Measurements from ENCODE around the gene KRTAP9-8.
"Not testable (repeated sequence)": the region's sequence is repeated elsewhere in the genome, so short reads cannot be mapped to it uniquely, and the experiment has no call there.

The KRTAP9-8 gene

GRCh38 chr17:41231731-41232130, 6.1 kb upstream of the KRTAP9-8 start:
- Histone ChIP-seq H3K27ac (ENCODE audit: low read depth, low read length) (no peak overlapping the region), H3K36me3 (ENCODE audit: control insufficient read depth, insufficient read depth, low read length) (no peaks in the 10 kb centered on the region), H3K4me1 (ENCODE audit: control insufficient read depth, insufficient read depth, low read length) (no peaks in the 10 kb centered on the region), H3K27me3 (ENCODE audit: control insufficient read depth, insufficient read depth, low read length) (no peaks in the 10 kb centered on the region), H3K4me3 (ENCODE audit: low read length) (no peak overlapping the region), H3K9ac (ENCODE audit: low read length) (no peak overlapping the region)

GRCh38 chr17:41232399-41233105, 5.2 kb upstream of the KRTAP9-8 start, which contains the start of gene KRTAP9-3:
TSS of gene KRTAP9-3 (plus strand) at chr17:41232449. CDS start at chr17:41232502, 53 bp downstream.
- not testable (repeated sequence) for H3K27me3 ChIP-seq (ENCODE audit: control insufficient read depth, insufficient read depth, low read length); H3K9ac ChIP-seq (ENCODE audit: low read length); H3K4me1 ChIP-seq (ENCODE audit: control insufficient read depth, insufficient read depth, low read length); H3K4me3 ChIP-seq (ENCODE audit: low read length); H3K36me3 ChIP-seq (ENCODE audit: control insufficient read depth, insufficient read depth, low read length); H3K27ac ChIP-seq (ENCODE audit: low read depth, low read length)

- H3K27me3 ChIP-seq (ENCODE audit: control insufficient read depth, insufficient read depth, low read length); H3K4me3 ChIP-seq (ENCODE audit: low read length); H3K36me3 ChIP-seq (ENCODE audit: control insufficient read depth, insufficient read depth, low read length); H3K4me1 ChIP-seq (ENCODE audit: control insufficient read depth, insufficient read depth, low read length); H3K27ac ChIP-seq (ENCODE audit: low read depth, low read length); H3K9ac ChIP-seq (ENCODE audit: low read length): not testable (repeated sequence)
Observed at GRCh38 chr17:41237116-41237515, 683 bp upstream of the KRTAP9-8 start.

- H3K27ac ChIP-seq (ENCODE audit: low read depth, low read length); H3K4me3 ChIP-seq (ENCODE audit: low read length); H3K4me1 ChIP-seq (ENCODE audit: control insufficient read depth, insufficient read depth, low read length); H3K9ac ChIP-seq (ENCODE audit: low read length); H3K27me3 ChIP-seq (ENCODE audit: control insufficient read depth, insufficient read depth, low read length); H3K36me3 ChIP-seq (ENCODE audit: control insufficient read depth, insufficient read depth, low read length): not testable (repeated sequence)
Observed at GRCh38 chr17:41246995-41247787, 9.4 kb downstream of the KRTAP9-8 start.

- H3K36me3 ChIP-seq (ENCODE audit: control insufficient read depth, insufficient read depth, low read length); H3K27me3 ChIP-seq (ENCODE audit: control insufficient read depth, insufficient read depth, low read length); H3K27ac ChIP-seq (ENCODE audit: low read depth, low read length); H3K4me3 ChIP-seq (ENCODE audit: low read length); H3K9ac ChIP-seq (ENCODE audit: low read length); H3K4me1 ChIP-seq (ENCODE audit: control insufficient read depth, insufficient read depth, low read length): not testable (repeated sequence)
Observed at GRCh38 chr17:41249637-41250240, 11.9 kb downstream of the KRTAP9-8 start, which contains the start of gene KRTAP9-4. TSS of gene KRTAP9-4 (plus strand) at chr17:41249687. CDS start at chr17:41249721, 34 bp downstream.

- Histone ChIP-seq H3K4me3 (ENCODE audit: low read length) (no peak overlapping the region), H3K36me3 (ENCODE audit: control insufficient read depth, insufficient read depth, low read length) (no peaks in the 10 kb centered on the region), H3K4me1 (ENCODE audit: control insufficient read depth, insufficient read depth, low read length) (no peaks in the 10 kb centered on the region), H3K27ac (ENCODE audit: low read depth, low read length) (no peak overlapping the region), H3K9ac (ENCODE audit: low read length) (no peak overlapping the region), H3K27me3 (ENCODE audit: control insufficient read depth, insufficient read depth, low read length) (no peaks in the 10 kb centered on the region)
Observed at GRCh38 chr17:41251261-41251660, 13.5 kb downstream of the KRTAP9-8 start.

- H3K36me3 ChIP-seq (ENCODE audit: control insufficient read depth, insufficient read depth, low read length): no peaks in the 10 kb centered on the region
- no peaks in the 10 kb centered on the region for H3K4me1 ChIP-seq (ENCODE audit: control insufficient read depth, insufficient read depth, low read length)
- no peak overlapping the region for H3K27ac ChIP-seq (ENCODE audit: low read depth, low read length)
- no peak overlapping the region for H3K9ac ChIP-seq (ENCODE audit: low read length)
- no peaks in the 10 kb centered on the region for H3K27me3 ChIP-seq (ENCODE audit: control insufficient read depth, insufficient read depth, low read length)
- H3K4me3 ChIP-seq (ENCODE audit: low read length): no peak overlapping the region
Observed at GRCh38 chr17:41254861-41255260, 17.1 kb downstream of the KRTAP9-8 start.

GRCh38 chr17:41255381-41256290, 17.8 kb downstream of the KRTAP9-8 start, which contains the start of gene KRTAP9-9:
TSS of gene KRTAP9-9 (plus strand) at chr17:41255384.
- not testable (repeated sequence) for H3K4me3 ChIP-seq (ENCODE audit: low read length); H3K27ac ChIP-seq (ENCODE audit: low read depth, low read length); H3K9ac ChIP-seq (ENCODE audit: low read length); H3K4me1 ChIP-seq (ENCODE audit: control insufficient read depth, insufficient read depth, low read length); H3K36me3 ChIP-seq (ENCODE audit: control insufficient read depth, insufficient read depth, low read length); H3K27me3 ChIP-seq (ENCODE audit: control insufficient read depth, insufficient read depth, low read length)

- Histone ChIP-seq H3K27me3 (ENCODE audit: control insufficient read depth, insufficient read depth, low read length) (no peaks in the 10 kb centered on the region), H3K9ac (ENCODE audit: low read length) (no peak overlapping the region), H3K36me3 (ENCODE audit: control insufficient read depth, insufficient read depth, low read length) (no peaks in the 10 kb centered on the region), H3K4me1 (ENCODE audit: control insufficient read depth, insufficient read depth, low read length) (no peaks in the 10 kb centered on the region), H3K4me3 (ENCODE audit: low read length) (no peak overlapping the region), H3K27ac (ENCODE audit: low read depth, low read length) (no peak overlapping the region)
Observed at GRCh38 chr17:41256291-41256685, 18.5 kb downstream of the KRTAP9-8 start.

- no peak overlapping the region for H3K4me3 ChIP-seq (ENCODE audit: low read length)
- no peak overlapping the region for H3K27ac ChIP-seq (ENCODE audit: low read depth, low read length)
- H3K27me3 ChIP-seq (ENCODE audit: control insufficient read depth, insufficient read depth, low read length): no peaks in the 10 kb centered on the region
- no peak overlapping the region for H3K9ac ChIP-seq (ENCODE audit: low read length)
- no peaks in the 10 kb centered on the region for H3K36me3 ChIP-seq (ENCODE audit: control insufficient read depth, insufficient read depth, low read length)
- no peaks in the 10 kb centered on the region for H3K4me1 ChIP-seq (ENCODE audit: control insufficient read depth, insufficient read depth, low read length)
Observed at GRCh38 chr17:41258406-41258805, 20.6 kb downstream of the KRTAP9-8 start.

- H3K4me1 ChIP-seq (ENCODE audit: control insufficient read depth, insufficient read depth, low read length): no peaks in the 10 kb centered on the region
- no peak overlapping the region for H3K27ac ChIP-seq (ENCODE audit: low read depth, low read length)
- H3K9ac ChIP-seq (ENCODE audit: low read length): no peak overlapping the region
- H3K36me3 ChIP-seq (ENCODE audit: control insufficient read depth, insufficient read depth, low read length): no peaks in the 10 kb centered on the region
- no peaks in the 10 kb centered on the region for H3K27me3 ChIP-seq (ENCODE audit: control insufficient read depth, insufficient read depth, low read length)
- H3K4me3 ChIP-seq (ENCODE audit: low read length): no peak overlapping the region
Observed at GRCh38 chr17:41263212-41263611, 25.4 kb downstream of the KRTAP9-8 start.

GRCh38 chr17:41264599-41264998, 26.8 kb downstream of the KRTAP9-8 start:
- H3K9ac ChIP-seq (ENCODE audit: low read length): no peak overlapping the region
- H3K27me3 ChIP-seq (ENCODE audit: control insufficient read depth, insufficient read depth, low read length): no peaks in the 10 kb centered on the region
- no peak overlapping the region for H3K4me3 ChIP-seq (ENCODE audit: low read length)
- no peaks in the 10 kb centered on the region for H3K4me1 ChIP-seq (ENCODE audit: control insufficient read depth, insufficient read depth, low read length)
- no peaks in the 10 kb centered on the region for H3K36me3 ChIP-seq (ENCODE audit: control insufficient read depth, insufficient read depth, low read length)
- no peak overlapping the region for H3K27ac ChIP-seq (ENCODE audit: low read depth, low read length)

Data from rectal smooth muscle tissue (tissue), 1 donor.